CD4-positive, CD25-positive, alpha-beta regulatory T cell (primary cell): Measurements from ENCODE around the gene RNF182. TPM values are rescaled to one million over a fixed set of nuclear protein-coding genes. Genes with fewer than 3 reads are reported as not detected.
A peak's percentile ranks its signal among the peaks of the same experiment; 100 is the strongest.

Experiments used
- ATAC-seq, 2 donors: fragments of 150-1000 bp; cut with Tn5 transposase; one replicate each; pipeline ENCODE4 v1.10.0; 2021; ENCODE audit warnings: low read depth in 2 of 2, moderate number of reproducible peaks in 2 of 2, moderate library complexity in 1 of 2
- DNase-seq, 3 donors: peaks; one replicate each; pipeline versions ENCODE4 v3.0.0 to v3.0.0-alpha.2; 2012 to 2022; ENCODE audit warnings: mixed read lengths in 1 of 3
- H3K27ac ChIP-seq: one replicate; pipeline ENCODE4 v1.7.0; 2013; ENCODE audit warnings: mild to moderate bottlenecking, low read length; ENCODE audit not compliant: insufficient read depth, poor library complexity, severe bottlenecking
- H3K27me3 ChIP-seq: one replicate; pipeline ENCODE4 v1.7.0; 2013; ENCODE audit warnings: low read length; ENCODE audit not compliant: control insufficient read depth, insufficient read depth
- H3K36me3 ChIP-seq: one replicate; pipeline ENCODE4 v1.7.0; 2013; ENCODE audit warnings: mild to moderate bottlenecking, low read length, moderate library complexity; ENCODE audit not compliant: control insufficient read depth, insufficient read depth
- H3K4me1 ChIP-seq: 2 replicates; pipeline ENCODE4 v1.7.0; 2013; ENCODE audit warnings: mild to moderate bottlenecking, low read length; ENCODE audit not compliant: insufficient read depth, control insufficient read depth, poor library complexity, severe bottlenecking
- H3K4me3 ChIP-seq: one replicate; pipeline ENCODE4 v1.7.0; 2013; ENCODE audit warnings: low read depth, mild to moderate bottlenecking, low read length, moderate library complexity
- H3K9me3 ChIP-seq, 2 experiments: 1 replicate in 1 of 2; 2 replicates in 1 of 2; pipeline ENCODE4 v1.7.0; 2013; ENCODE audit warnings: low read length in 2 of 2, mild to moderate bottlenecking in 1 of 2, moderate library complexity in 1 of 2; ENCODE audit not compliant: control insufficient read depth in 2 of 2
- H3K27ac Mint-ChIP-seq, 3 donors: one replicate each; pipeline ENCODE4 v1.8.0; 2020 to 2022; ENCODE audit warnings: mild to moderate bottlenecking in 3 of 3, mixed read lengths in 3 of 3, moderate library complexity in 2 of 3
- H3K27me3 Mint-ChIP-seq: one replicate; pipeline ENCODE4 v1.8.0; 2022; ENCODE audit warnings: mild to moderate bottlenecking, mixed read lengths
- H3K36me3 Mint-ChIP-seq: one replicate; pipeline ENCODE4 v1.8.0; 2020; ENCODE audit warnings: mixed read lengths
- H3K4me1 Mint-ChIP-seq, 4 donors: one replicate each; pipeline ENCODE4 v1.8.0; 2020 to 2022; ENCODE audit warnings: mixed read lengths in 4 of 4, mild to moderate bottlenecking in 1 of 4
- H3K4me3 Mint-ChIP-seq, 4 donors: one replicate each; pipeline ENCODE4 v1.8.0; 2020 to 2022; ENCODE audit warnings: mild to moderate bottlenecking in 4 of 4, mixed read lengths in 4 of 4, moderate library complexity in 3 of 4
- H3K9me3 Mint-ChIP-seq, 7 donors: one replicate each; pipeline ENCODE4 v1.8.0; 2020 to 2022; ENCODE audit warnings: mixed read lengths in 7 of 7, mild to moderate bottlenecking in 3 of 7, moderate library complexity in 2 of 7
- polyA plus RNA-seq, 4 donors: library from polyadenylated mRNA; unstranded; fragments of 300-500 nt; fragmentation: Illumina TruSeq; gene quantifications; one replicate each; pipeline ENCODE4 v1.2.3, GENCODE V29; 2021
- total RNA-seq: library from RNA; stranded (reverse); gene quantifications from one replicate; pipeline ENCODE4 v1.2.3, GENCODE V29; 2022

The RNF182 gene
- total and polyA plus RNA-seq, 5 donors from 2014 or later: not detected

DNA sequence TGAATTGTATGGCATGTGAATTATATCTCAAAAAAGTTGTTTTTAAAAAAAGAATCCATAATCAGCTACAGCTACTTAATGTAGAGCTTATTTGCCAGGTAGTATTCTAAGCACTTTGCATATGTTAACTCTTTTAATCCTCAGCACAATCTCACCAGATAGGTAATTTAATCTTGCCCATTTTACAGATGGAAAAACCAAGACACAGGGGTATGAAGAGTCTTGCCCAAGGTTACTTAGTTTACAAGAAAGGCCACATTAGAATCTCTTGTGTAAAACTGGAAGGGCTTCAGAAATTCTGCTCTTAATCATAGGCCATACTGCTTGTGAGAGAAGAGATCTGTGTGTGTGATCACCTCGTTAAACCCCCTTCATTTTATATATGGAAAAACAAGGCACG lies 13.4 kb upstream of the RNF182 start:
- Mint-ChIP-seq H3K27ac (no peak overlapping the region), H3K4me1 (peaks cover 0 to 4% (median 0%) of the 10 kb centered on the region in 4 donors), H3K4me3 (no peak overlapping the region), H3K9me3 (peaks cover 0 to 2% (median 0%) of the 10 kb centered on the region in 7 donors), H3K36me3 (no peaks in the 10 kb centered on the region), H3K27me3 (peaks cover 27% of the 10 kb centered on the region)
- H3K36me3 ChIP-seq: no peaks in the 10 kb centered on the region
- no peak overlapping the region for H3K27ac ChIP-seq
- ATAC-seq (no peak), DNase-seq (no peak)
- no peaks in the 10 kb centered on the region for H3K4me1 ChIP-seq
- H3K27me3 ChIP-seq: peaks cover 22% of the 10 kb centered on the region
- H3K9me3 ChIP-seq: no peaks in the 10 kb centered on the region
- H3K4me3 ChIP-seq: no peak overlapping the region

GRCh38 chr6:13913226-13914001 lies 11.3 kb upstream of the RNF182 start:
- H3K27ac ChIP-seq: no peak overlapping the region
- H3K36me3 Mint-ChIP-seq: no peaks in the 10 kb centered on the region
- ATAC-seq (no peak), DNase-seq (no peak)
- no peak overlapping the region for H3K4me3 Mint-ChIP-seq
- peaks cover 16% of the 10 kb centered on the region for H3K27me3 ChIP-seq
- H3K9me3 ChIP-seq: no peaks in the 10 kb centered on the region
- H3K27me3 Mint-ChIP-seq: peaks cover 22% of the 10 kb centered on the region
- H3K4me1 Mint-ChIP-seq: peaks cover 0 to 4% (median 0%) of the 10 kb centered on the region in 4 donors
- H3K9me3 Mint-ChIP-seq: peaks cover 0 to 2% (median 0%) of the 10 kb centered on the region in 7 donors
- no peaks in the 10 kb centered on the region for H3K36me3 ChIP-seq
- H3K4me3 ChIP-seq: no peak overlapping the region
- H3K4me1 ChIP-seq: no peaks in the 10 kb centered on the region
- no peak overlapping the region for H3K27ac Mint-ChIP-seq

- H3K27ac Mint-ChIP-seq: no peak overlapping the region
- H3K9me3 Mint-ChIP-seq: peaks cover 0 to 2% (median 0%) of the 10 kb centered on the region in 7 donors
- no peaks in the 10 kb centered on the region for H3K9me3 ChIP-seq
- no peaks in the 10 kb centered on the region for H3K36me3 ChIP-seq
- ATAC-seq (no peak), DNase-seq (no peak)
- peaks cover 13% of the 10 kb centered on the region for H3K27me3 ChIP-seq
- no peaks in the 10 kb centered on the region for H3K4me1 Mint-ChIP-seq
- H3K27ac ChIP-seq: no peak overlapping the region
- H3K4me3 Mint-ChIP-seq: no peak overlapping the region
- H3K4me1 ChIP-seq: no peaks in the 10 kb centered on the region
- no peak overlapping the region for H3K4me3 ChIP-seq
- H3K36me3 Mint-ChIP-seq: no peaks in the 10 kb centered on the region
- peaks cover 24% of the 10 kb centered on the region for H3K27me3 Mint-ChIP-seq
Measured at GRCh38 chr6:13914351-13914750, 10.4 kb upstream of the RNF182 start.

DNA sequence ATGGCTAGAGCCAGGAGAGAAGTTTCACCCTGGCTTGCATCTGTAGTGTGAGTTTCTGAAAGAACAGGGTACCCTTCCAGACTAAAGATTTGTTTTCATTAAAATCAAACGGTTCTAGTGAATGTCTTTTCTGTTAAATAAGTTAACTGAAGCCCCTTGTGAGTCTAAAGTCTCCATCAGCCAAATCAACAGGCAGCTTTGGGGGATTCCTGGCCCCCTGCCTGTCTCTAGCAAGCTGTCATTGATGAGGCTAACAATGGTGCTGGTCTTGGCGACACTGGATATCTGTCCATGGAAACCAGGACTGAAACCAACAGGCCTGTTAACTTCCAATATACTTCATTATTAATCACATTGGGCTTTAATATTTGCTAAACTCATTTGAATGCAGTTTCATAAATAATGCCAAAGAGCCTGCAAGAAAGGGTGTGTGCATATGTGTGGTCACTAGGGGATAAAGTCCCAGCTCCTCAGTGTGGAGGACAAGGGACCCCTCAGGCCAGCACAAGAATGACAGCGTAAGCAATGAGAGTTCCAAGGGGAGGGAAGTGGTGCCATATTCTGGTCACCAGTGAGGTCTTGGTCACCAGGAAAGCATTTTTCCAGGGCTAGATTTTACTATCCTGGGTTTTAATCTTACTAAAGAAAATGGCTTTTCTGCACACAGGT lies 9.1 kb upstream of the RNF182 start:
- peaks cover 0 to 2% (median 0%) of the 10 kb centered on the region in 7 donors for H3K9me3 Mint-ChIP-seq
- Histone ChIP-seq H3K9me3 (no peaks in the 10 kb centered on the region), H3K27me3 (peaks cover 19% of the 10 kb centered on the region), H3K36me3 (no peaks in the 10 kb centered on the region), H3K4me3 (no peak overlapping the region), H3K27ac (no peak overlapping the region), H3K4me1 (no peaks in the 10 kb centered on the region)
- peaks cover 30% of the 10 kb centered on the region for H3K27me3 Mint-ChIP-seq
- H3K36me3 Mint-ChIP-seq: no peaks in the 10 kb centered on the region
- DNase-seq (no peak), ATAC-seq (no peak)
- no peaks in the 10 kb centered on the region for H3K4me1 Mint-ChIP-seq
- no peak overlapping the region for H3K27ac Mint-ChIP-seq
- H3K4me3 Mint-ChIP-seq: no peak overlapping the region

DNA sequence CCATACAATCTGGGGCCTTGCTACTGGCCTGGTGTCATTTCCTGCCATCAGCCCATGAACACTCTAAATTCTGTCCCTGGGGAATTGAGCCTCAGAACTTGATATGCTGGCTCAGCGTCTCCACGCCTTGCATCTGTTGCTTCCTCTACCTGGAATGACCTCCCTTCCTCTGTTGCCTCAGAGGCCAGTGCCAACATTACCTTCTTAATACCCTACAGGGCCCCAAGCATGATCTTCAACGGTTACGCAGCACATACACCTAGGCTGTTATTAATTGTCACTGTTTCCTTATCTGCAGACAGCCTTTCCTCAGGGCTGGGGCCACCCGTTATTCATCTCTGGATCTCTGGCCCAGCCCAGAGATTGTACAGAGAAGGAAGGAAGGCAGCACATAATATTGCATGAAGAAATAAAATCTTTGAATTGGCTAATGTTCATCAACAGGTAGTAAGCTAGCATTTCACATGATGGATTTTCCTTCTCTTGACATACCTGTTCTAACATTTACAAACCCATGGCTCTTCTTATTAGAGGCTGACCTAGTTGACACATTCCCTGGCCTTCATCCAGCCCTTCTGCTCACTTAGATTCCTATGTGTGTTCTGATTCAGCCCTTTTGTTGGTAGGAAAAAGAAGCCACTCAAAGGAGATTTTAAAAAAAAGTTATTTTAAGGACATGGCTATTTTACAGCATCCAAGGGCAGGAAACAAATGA lies 8.4 kb upstream of the RNF182 start:
- H3K9me3 ChIP-seq: no peaks in the 10 kb centered on the region
- Mint-ChIP-seq H3K4me1 (no peaks in the 10 kb centered on the region), H3K9me3 (peaks cover 0 to 2% (median 0%) of the 10 kb centered on the region in 7 donors), H3K36me3 (no peaks in the 10 kb centered on the region), H3K4me3 (no peak overlapping the region), H3K27me3 (peaks cover 32% of the 10 kb centered on the region), H3K27ac (peak overlapping the region in 1 of 3 donors; percentile 10)
- DNase-seq: no peak
- ATAC-seq: no peak
- H3K27ac ChIP-seq: no peak overlapping the region
- H3K4me3 ChIP-seq: no peak overlapping the region
- no peaks in the 10 kb centered on the region for H3K36me3 ChIP-seq
- H3K4me1 ChIP-seq: no peaks in the 10 kb centered on the region
- peaks cover 22% of the 10 kb centered on the region for H3K27me3 ChIP-seq

DNA sequence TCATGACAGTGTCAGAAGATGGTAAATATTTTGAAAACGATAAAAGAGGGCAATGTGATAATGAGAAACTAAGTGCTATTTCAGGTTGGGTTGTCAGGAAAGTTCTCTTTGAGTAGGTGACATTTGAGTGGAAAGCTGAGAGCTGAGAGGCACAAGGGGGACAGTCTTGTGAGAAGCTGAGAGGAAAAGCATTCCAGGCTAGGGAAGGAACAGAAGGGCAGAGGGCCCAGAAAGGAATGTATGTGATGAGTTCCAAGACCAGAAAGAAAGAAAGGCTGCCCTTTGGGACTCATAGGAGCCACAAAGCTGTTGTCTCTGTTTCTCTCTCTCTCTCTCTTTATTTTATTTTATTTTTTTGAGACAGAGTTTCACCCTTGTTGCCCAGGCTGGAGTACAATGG lies 7.6 kb upstream of the RNF182 start:
- Mint-ChIP-seq H3K36me3 (no peaks in the 10 kb centered on the region), H3K9me3 (peaks cover 0 to 2% (median 0%) of the 10 kb centered on the region in 7 donors), H3K27me3 (peaks cover 35% of the 10 kb centered on the region), H3K27ac (no peak overlapping the region), H3K4me3 (no peak overlapping the region), H3K4me1 (no peaks in the 10 kb centered on the region)
- Histone ChIP-seq H3K4me1 (no peaks in the 10 kb centered on the region), H3K4me3 (no peak overlapping the region), H3K27ac (no peak overlapping the region), H3K27me3 (peaks cover 22% of the 10 kb centered on the region), H3K36me3 (no peaks in the 10 kb centered on the region), H3K9me3 (no peaks in the 10 kb centered on the region)
- ATAC-seq: no peak
- DNase-seq: no peak

GRCh38 chr6:13918686-13919250 lies 6.0 kb upstream of the RNF182 start:
- no peak overlapping the region for H3K27ac ChIP-seq
- DNase-seq (no peak), ATAC-seq (no peak)
- Mint-ChIP-seq H3K9me3 (peaks cover 0 to 2% (median 0%) of the 10 kb centered on the region in 7 donors), H3K36me3 (no peaks in the 10 kb centered on the region), H3K27ac (no peak overlapping the region), H3K4me1 (peaks cover 0 to 5% (median under 1%) of the 10 kb centered on the region in 4 donors), H3K4me3 (no peak overlapping the region), H3K27me3 (peaks cover 48% of the 10 kb centered on the region)
- H3K4me1 ChIP-seq: no peaks in the 10 kb centered on the region
- H3K27me3 ChIP-seq: peaks cover 26% of the 10 kb centered on the region
- no peaks in the 10 kb centered on the region for H3K9me3 ChIP-seq
- no peaks in the 10 kb centered on the region for H3K36me3 ChIP-seq
- H3K4me3 ChIP-seq: no peak overlapping the region
